GM19035 (cell line): ENCODE results near the gene DLG2.

Experiments used
- ATAC-seq: cut with Tn5 transposase; IDR thresholded peaks from one replicate; pipeline ENCODE4 v1.9.1; 2021; ENCODE audit not compliant: unreplicated experiment

Gene DLG2

DNA sequence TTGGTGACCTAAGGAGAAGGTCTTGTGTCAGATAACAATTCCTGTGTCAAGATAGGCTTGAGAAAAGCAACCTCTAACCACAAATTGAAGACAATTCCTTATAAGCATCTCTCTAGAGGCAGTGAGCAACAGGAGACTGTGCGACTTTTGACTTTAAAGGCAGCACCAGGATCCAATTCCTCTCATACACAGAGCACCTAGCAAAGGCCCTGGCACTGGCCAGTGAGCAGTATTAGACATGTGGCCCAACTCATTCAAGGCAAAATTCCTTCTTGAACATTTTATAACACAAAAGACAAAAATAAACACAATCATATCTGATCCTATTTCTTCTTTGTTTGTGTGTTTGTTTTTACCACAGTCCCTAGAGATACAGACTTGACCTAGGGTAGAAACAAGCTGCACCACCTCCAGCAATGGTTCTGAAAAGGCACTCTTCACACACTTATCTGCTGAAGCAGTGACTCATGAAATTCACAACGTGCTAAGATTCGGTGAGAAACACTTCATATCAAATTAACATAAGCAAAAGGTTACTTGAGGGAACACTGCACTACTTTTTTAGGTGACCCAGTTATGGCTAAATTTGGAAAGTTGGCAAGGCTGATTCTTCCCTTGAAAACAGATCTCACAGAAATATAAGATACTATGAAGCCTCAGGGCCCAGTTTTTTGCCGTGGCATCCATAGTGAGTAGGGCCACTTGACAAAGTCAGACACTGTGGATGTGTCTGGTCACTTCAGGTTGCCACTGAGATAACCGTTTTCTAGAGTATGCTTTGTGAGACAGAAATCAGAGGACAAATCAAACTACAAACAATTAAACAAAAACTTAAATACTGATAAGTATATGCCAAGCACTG, 1018.9 kb downstream of the DLG2 start:
- no peak for ATAC-seq

DNA sequence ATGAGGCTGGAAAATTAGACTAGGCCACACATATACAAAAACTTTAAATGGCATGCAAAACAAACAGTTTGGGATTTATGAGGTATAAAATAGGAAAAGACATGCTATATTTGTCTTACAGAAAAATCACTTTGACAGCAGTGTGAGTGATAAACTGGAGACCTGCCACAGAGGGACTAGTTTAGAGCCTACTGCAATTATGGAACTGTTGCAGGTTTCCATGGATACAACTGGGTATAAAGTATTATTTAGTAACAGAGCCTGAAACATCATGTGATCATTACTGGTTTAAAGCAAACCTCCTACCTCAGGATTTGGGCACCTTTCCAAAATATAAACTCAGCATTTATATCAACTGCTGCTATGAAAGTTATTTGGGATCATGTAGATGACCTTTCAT, 1032.5 kb downstream of the DLG2 start:
- ATAC-seq: no peak

DNA sequence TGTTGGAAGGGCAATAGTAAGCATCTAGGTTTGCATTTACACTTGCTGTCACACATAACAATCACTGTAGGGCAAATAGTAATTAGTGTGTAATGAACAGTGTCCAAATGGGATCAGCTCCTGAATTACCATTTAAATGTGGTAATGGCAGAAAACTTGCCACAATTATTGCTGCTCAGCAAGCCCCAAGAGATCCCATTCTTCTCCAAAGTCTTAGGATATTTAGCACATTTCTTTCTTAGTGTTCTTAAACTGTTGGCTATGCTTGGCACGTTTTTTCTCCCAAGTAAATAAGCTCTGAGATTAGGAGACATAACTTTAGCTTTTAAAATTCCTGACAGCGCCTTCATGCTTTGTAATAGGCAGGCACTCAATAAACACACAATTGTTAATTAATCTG, 1037.0 kb downstream of the DLG2 start:
- no peak for ATAC-seq

DNA sequence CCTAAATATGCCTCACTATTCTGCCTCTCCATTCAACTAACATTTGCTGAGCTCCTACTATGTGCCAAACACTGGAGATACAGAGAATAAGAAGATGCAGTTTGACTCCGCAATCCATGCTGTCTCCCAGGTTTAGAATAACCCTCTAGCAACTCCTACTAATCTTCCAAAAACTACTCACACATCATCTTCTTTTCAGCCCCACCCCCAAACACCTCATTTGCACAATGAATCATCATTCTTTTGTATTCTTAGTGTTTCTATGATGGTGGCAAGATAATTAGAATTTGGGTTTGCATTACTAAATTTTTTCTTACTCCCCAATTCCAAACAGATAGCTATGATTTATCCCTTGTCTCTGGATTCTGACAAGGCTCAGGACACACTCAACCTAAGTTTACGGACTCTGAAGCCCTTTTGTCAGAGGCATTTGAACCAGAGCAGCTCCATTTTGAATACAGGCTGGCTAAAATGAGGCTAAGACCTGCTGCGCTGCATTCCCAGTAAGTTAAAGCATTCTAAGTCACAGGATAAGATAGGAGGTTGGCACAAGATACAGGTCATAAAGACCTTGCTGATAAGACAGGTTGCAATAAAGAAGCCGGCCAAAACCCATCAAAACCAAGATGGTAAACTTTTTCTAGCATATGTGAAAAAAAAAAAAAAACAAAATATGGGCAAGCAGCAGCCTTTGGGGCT, 1038.9 kb downstream of the DLG2 start:
- ATAC-seq: no peak

DNA sequence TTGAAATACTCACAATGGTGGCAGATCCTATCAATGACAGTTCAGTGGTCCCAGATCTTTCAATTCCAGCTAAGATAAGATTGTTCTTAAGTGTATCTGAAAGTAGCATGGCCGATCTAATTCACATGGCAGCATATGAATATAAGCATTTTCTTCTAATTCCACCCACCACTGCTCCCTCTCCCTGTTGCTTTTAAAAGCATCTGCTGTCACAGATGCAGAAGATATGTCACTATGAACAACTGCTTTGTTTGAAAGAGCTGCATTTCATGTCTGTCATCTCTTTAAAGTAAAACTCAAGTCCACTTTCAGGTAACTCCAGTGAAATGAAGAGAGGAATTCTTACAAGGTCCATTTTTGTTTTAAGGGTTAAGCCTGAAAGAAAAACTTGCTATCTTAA, 1044.0 kb downstream of the DLG2 start:
- no peak for ATAC-seq

DNA sequence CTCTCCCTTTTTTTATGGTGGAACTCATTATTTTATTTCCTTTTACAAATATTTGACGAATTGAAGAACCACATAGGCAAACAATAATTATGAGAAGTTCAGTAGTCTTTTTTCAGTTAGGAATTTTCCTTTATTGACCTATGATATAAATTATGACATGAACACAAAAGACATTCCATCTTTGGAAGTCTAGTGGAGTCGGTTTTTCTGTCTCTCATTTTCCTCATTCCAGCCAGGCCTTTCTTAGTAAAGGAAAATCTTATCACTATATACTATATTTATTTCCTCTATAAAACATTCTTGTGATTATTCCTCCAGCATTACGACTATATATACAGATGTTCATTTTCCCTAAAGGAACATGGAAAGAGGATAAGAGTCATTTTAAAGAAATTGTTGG, 1046.1 kb downstream of the DLG2 start:
- ATAC-seq: no peak

DNA sequence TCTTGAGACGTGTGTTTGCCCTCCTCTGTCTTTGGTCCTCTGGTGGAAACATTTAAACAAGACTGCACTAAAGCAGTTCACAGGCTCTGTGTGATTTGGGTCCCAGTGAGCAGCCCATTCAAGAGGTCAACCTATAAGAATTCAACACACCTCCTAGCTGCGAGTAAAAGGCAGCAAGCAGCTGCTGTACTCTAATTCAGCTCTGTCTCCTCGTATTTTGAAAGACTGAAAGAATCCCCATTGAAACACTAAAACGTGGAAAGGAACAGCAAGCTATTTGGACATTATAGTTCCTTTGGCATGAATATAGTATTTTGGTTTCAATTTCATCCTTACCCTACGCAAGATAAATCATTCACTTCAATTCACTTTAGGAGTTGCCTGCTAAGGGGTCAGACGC, 1046.7 kb downstream of the DLG2 start:
- no peak for ATAC-seq

DNA sequence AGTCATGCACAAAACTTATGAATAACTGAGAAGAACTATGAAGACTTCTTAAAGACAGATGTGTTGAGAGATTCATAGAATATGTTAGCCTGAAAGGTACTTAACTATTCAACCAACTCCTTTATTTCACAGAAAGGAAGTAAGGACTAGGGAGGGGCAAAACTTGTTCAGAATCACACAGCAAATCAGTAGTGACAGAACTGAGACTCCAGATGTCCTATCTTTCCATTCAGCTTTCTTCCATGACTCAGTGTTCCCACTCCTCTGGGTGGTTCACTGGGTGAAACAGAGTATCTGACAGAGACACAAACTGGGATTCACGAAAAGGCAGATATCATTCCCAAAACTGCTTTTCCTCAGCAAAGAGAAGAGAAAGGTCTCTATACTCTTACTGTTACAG, 1053.3 kb downstream of the DLG2 start:
- no peak for ATAC-seq

DNA sequence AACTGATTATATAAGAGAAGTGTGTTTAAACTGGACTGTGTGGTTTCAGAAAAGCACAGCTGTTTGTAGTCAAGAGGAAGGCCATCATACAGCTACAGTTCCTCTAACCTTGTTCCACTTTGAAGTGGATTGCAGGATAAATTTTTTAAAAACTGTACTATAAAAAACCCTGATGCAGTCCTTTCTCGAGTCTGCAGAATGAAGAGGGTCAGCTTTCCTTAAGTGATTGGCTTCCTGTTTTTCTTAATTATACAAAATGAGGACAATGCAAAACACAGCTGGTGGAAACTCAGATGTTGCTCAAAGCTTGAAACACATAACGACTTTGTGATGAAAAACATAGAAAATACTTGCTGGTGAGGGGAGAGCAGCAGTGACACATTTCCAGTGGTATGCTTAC, 1060.5 kb downstream of the DLG2 start:
- no peak for ATAC-seq

DNA sequence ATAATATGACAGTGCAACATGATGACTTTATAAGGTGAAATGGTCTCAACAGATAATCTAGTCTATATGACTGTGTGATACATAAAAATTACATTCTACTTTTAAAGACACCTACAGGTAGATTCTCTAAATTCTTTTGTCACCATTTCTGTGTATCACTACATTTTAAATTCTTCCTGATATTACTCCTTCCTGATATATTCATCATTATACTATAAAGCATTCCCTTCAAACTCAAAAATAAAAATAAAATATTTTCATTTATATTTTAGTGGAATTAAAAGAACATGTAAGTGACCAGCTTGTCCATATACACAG, 1062.3 kb downstream of the DLG2 start:
- no peak for ATAC-seq

DNA sequence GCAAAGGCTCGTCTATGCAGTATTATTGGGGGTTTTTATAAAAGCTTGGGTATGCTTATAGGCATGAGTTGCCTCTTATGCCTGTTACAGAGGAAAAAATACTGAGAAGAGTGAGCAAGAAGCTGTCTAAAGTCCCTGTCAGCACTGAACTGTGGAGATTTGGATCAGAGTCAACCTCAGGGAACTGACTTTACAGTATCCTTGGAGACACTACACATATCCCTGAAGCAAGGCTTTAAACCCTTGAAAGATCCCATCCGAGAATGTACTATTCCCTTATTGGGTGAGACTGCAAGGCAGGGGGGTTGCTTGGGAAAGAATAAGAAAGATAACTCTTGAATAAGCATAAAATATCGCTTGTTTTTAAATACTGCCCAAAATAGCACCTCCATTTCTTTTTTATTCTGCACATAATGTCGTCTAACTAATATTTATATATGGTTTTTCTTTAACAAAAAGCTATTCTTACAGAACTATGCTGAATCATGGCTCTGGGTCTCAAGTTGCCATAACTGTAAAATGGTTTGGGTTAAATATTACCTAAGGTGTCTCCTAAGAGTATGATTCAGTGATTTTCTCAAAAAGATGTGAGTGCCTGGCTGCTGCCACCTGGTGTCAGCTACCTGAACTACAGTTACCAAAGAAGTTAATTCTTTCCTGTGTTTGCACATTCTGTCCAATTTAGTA, 1062.8 kb downstream of the DLG2 start:
- ATAC-seq: peak; percentile 93

DNA sequence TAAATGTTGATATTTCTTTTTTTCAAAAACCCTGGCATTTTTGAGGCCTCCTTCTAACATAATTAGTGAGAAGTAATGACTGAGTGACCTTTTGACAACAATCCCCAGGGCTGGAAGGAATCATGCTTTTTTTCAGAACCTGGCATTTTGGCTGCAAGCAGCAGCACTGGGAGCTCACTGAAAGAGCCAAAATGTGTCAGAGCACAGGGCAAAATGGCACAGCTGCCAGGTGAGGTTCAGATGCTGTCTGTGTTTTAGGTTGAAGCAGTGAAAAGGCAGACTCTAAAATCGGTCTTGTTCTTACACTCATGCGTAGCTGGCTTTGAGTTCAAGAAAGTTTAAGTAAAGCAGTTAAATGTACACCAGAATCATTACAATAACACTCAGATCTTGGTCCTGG, 1063.8 kb downstream of the DLG2 start:
- ATAC-seq: no peak

DNA sequence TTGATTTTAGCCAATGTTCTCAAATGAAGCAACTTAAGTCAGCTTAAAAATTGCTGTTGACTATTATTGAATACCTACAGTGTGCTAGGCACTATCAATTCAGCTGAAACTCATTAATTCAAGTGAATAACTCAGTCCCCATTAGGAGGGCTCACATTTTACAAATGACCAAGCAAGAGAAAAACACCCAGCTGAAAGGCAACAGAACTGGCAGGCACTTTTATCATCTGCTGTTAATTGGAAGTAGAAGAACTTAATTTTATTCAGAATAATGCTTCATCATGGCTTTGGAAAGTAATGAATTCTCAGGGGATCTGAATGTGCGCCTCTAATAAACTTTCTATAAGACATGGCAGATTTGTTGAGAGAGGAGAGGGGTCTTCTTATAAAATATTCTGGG, 1066.9 kb downstream of the DLG2 start:
- ATAC-seq: no peak

DNA sequence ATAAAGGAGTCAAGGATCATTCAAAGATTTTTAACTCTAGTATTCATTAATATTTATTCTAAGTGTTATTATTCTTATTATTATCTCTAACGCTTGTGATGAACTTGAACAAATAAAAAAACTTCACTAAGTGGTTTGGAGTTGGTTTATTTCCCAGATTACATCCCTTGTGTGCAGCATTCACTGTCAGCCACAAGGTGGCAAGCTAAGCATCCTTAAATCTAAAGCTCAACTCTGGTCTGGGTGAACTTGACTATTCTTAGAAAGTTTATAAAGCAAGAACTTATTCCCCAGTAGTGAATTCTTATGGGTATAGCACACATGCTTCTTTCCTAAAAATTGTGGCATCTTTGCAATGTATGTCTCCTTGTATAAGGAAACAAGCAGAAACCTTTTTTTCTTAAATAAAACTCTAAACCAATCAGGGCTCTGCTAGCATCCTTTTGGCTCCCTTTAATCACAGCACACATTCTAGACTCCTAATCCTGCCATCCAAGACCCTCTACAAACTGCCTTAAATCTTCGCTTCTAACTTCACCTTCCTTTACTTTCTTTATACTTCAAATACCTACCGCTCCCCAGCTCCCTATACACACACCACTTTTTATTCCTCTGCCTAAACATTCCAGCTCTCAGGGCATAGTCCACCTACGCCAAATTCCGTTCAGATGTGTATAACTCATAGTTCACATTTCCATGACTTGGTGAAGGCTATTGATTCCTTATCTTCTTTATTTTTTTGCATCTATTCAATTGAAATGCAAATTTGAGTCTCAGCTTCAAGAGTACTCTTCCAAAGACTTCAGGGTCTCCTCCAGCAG, 1068.8 kb downstream of the DLG2 start:
- ATAC-seq: peak; percentile 95

DNA sequence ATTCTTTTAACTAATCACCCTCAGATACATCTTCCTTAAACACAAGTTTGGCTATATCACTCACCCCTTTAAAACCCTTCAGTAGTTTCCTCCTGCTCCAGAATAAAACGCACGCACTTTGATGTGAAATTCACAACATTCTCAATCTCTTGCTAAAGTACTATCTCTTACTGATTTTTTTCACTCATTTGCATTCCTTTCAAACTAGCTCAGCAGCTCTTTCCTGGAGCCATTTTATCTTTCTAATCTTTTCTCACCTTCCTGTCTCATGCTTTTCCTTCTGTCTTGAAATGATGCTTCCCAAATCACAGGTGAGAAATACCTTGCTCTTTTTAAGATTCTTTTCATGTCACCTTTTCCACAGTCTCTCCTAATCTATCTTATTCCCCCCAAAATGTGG, 1074.4 kb downstream of the DLG2 start:
- no peak for ATAC-seq

DNA sequence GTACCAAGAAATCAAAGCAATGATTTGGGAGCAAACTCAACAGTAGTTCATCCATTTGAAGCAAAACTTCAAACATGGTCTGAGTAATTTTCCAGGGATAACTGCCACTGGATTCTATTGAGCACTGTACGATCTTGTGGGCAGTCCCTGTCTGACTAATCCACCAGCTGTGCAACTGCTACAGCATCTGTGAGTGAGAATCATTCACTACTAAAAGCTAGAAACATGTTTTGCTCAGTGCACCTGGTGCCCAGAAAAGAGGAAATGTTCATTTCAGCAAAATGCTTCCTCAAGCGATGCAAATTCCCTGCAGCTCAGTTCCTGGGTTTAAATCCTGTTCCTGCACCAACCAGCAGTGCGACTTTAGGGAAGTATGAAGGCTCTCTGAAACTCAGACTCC, 1077.9 kb downstream of the DLG2 start:
- peak; percentile 87 for ATAC-seq

DNA sequence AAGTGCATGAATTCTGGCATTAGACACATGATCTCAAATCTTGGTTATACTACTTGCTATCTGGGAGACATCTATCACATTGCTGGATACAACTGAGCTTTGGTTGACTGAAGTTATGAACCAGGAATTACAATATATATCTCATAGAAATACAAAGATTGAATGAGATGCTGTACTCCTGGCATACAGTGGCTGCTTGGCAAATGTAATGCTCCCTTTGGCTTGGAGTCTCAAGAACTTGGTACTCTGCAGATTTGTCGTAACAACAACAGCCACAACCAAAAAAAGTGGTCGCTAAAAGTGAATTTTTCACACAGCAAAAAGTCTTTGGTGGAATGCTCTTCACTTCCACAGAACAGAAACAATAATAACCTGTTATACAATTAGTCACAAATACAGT, 1082.6 kb downstream of the DLG2 start:
- no peak for ATAC-seq

DNA sequence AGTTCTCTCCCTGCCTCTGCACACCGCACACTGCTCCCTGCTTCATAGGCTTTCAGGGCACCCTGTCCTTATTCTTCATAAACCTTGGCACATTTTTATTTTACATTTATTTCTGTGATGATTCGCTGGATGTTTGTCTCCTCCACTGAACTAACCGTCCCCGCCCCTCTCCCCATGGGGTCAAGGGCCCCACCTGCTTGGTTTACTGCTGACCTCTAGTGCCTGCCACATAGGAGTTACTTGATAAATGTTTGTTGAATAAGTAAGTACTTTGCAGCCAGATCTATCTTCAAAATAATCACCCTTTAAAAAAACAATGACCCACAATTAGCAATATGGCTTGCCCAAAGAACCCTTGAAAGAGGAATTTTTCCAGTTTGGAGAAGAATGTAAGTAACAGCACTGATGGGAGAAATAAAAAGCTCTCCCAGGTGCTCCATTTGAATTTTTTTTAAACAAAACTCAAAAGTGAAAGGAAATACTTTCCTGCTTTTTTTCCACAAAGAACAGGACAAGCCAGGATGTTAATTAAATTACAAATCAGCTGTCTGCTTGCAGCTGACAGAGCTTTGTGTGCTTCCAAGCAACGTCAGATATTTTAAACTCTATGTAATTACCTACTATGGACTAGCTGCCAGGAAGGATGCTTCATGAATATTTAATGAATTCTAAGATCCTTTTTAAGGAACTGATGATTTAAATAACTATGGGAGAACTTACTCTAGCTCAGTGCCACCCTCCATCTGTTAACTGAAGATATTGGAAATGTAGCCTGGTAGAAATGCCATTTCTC, 1083.6 kb downstream of the DLG2 start:
- ATAC-seq: no peak

DNA sequence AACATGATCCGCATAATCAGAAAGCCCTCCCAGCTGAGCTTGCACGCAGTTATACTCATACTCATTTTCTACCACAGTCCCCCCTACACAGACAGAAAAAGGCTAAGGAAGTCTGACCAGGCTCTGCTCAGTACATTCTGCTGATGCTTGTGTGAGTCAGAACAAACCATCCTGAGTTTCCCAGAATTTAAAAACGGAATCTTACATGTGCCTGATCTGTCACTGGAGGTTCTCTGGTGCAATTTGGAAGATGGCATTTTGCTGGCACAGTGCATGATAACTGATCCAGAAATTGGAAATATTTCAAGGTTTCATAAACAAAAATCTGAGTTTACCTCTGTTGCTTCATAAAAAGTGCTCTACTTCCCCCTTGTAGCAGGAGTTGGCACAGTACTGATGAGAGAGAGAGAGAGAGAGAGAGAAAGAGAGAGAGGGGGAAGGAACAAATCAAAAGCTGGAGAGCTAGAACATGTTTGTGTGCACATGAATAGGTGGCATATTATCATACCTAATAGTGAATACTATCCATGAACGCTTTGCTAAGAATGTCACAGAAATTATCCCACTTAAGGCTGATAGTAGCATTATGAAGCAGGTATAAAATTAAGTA, 1085.3 kb downstream of the DLG2 start:
- ATAC-seq: no peak

DNA sequence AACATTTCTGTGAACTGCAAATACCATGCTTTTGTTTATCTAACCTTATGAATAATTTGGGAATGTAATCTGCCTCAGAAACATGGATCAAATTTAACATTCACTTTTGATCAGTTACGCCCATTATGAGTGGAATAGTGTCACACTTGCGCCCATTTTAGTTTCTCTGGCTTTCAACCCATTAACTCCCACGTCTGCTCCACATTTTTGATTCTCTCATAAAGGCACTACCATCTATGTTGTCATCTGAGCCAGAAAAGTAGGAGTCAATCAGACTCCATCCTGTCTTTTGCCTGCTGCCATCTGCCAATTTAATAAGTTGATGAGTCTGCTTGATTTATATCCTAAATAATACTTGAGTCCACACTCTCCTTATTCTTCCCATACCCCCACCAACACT, 1090.7 kb downstream of the DLG2 start:
- no peak for ATAC-seq
